K562 (cell line): Measurements from ENCODE around the gene NR6A1. TPM values are rescaled to one million over a fixed set of nuclear protein-coding genes. Genes with fewer than 3 reads are reported as not detected.

ENCODE experiments used
- AFF1 ChIP-seq, 2 experiments: fragments of 450-650 bp; IDR thresholded peaks; 2 replicates each; pipeline ENCODE4 v1.6.1; 2018; ENCODE audit warnings: mild to moderate bottlenecking in 2 of 2, low read depth in 1 of 2; ENCODE audit not compliant: partially characterized antibody in 2 of 2
- ARID4B ChIP-seq: sonication (generic); formaldehyde crosslinking; IDR thresholded peaks from 2 replicates; pipeline ENCODE4 v1.8.0; 2022; ENCODE audit warnings: mild to moderate bottlenecking, missing genetic modification reagents
- DPF2 ChIP-seq: fragments of 450-650 bp; IDR thresholded peaks from 2 replicates; pipeline ENCODE4 v1.6.1; 2016
- GATAD2A ChIP-seq: fragments of 450-650 bp; IDR thresholded peaks from 2 replicates; pipeline ENCODE4 v1.6.1; 2017
- HDGF ChIP-seq: fragments of 450-650 bp; IDR thresholded peaks from 2 replicates; pipeline ENCODE4 v1.6.1; 2016
- MTA3 ChIP-seq: fragments of 450-650 bp; formaldehyde crosslinking; IDR thresholded peaks from 2 replicates; pipeline ENCODE4 v1.6.1; 2017; ENCODE audit warnings: mild to moderate bottlenecking, borderline replicate concordance
- PTTG1 ChIP-seq: fragments of 450-650 bp; IDR thresholded peaks from 2 replicates; pipeline ENCODE4 v1.6.1; 2016; ENCODE audit warnings: low read depth, mild to moderate bottlenecking, missing genetic modification characterization, missing compliant biosample characterization
- RAD21 ChIP-seq, 2 experiments: fragments of 250-450 bp in 1 of 2; fragments of 450-650 bp in 1 of 2; sonication (Bioruptor Pico) in 1 of 2; formaldehyde crosslinking in 1 of 2; IDR thresholded peaks in 1 of 2; conservative IDR thresholded peaks in 1 of 2; 2 replicates each; pipeline versions ENCODE4 v1.4.0 to v1.8.0; 2020 to 2022; ENCODE audit warnings: mild to moderate bottlenecking in 2 of 2, moderate library complexity in 1 of 2
- RB1 ChIP-seq: fragments of 450-650 bp; IDR thresholded peaks from 2 replicates; pipeline ENCODE4 v1.6.1; 2017; ENCODE audit warnings: low read depth, mild to moderate bottlenecking
- RCOR1 ChIP-seq, 2 experiments: IDR thresholded peaks; 2 replicates each; pipeline ENCODE4 v1.6.1; 2012; ENCODE audit warnings: low read depth in 2 of 2, low read length in 2 of 2, borderline replicate concordance in 1 of 2, improper control_type of control experiment in 1 of 2
- SMC3 ChIP-seq: conservative IDR thresholded peaks from 2 replicates; pipeline ENCODE4 v1.6.1; 2011; ENCODE audit warnings: low read depth, low read length, improper control_type of control experiment; ENCODE audit not compliant: insufficient read depth
- U2AF1 ChIP-seq: fragments of 200-400 bp; formaldehyde crosslinking; optimal IDR thresholded peaks from 2 replicates; pipeline ENCODE3; 2017; ENCODE audit warnings: mild to moderate bottlenecking, low read depth, low read length, moderate library complexity
- USF1 ChIP-seq: sonication (generic); formaldehyde crosslinking; IDR thresholded peaks from 2 replicates; pipeline ENCODE4 v1.9.0; 2022; ENCODE audit warnings: mild to moderate bottlenecking, missing genetic modification reagents
- VEZF1 ChIP-seq: fragments of 200-800 bp; sonication (Bioruptor generic); IDR thresholded peaks from 2 replicates; pipeline ENCODE4 v1.6.1; 2017; ENCODE audit warnings: missing genetic modification characterization, missing compliant biosample characterization
- XRCC5 ChIP-seq: fragments of 200-400 bp; formaldehyde crosslinking; IDR thresholded peaks from 2 replicates; pipeline ENCODE4 v1.6.1; 2017; ENCODE audit warnings: low read depth, mild to moderate bottlenecking, low read length
- ZC3H4 ChIP-seq: sonication (generic); formaldehyde crosslinking; IDR thresholded peaks from 2 replicates; pipeline ENCODE4 v1.9.0; 2021; ENCODE audit warnings: missing genetic modification reagents, borderline replicate concordance
- polyA plus RNA-seq, 8 experiments: library from polyadenylated mRNA; depleted of rRNA in 4 of 8; stranded (reverse) in 5 of 8; unstranded in 3 of 8; fragments of >200 nt; fragmentation: Nextera tagmentation in 2 of 8; fragmentation: Illumina TruSeq in 1 of 8; extraction: Ambion mirVana in 2 of 8; extraction: Trizol in 1 of 8; gene quantifications; 2 replicates each; pipeline versions ENCODE4 v1.2.1 to v1.2.3, GENCODE V29; 2011 to 2014; ENCODE audit warnings: inconsistent platforms in 1 of 8, missing spikeins in 1 of 8
- total RNA-seq, 7 experiments: library from RNA; depleted of rRNA in 6 of 7; stranded (reverse); fragments of >200 nt in 6 of 7; fragmentation: Illumina TruSeq in 2 of 7; extraction: Trizol in 2 of 7; gene quantifications; 2 replicates each; pipeline versions ENCODE4 v1.2.1 to v1.2.3, GENCODE V29; 2011 to 2021; ENCODE audit warnings: low replicate concordance in 1 of 7

NR6A1 gene
- total and polyA plus RNA-seq, 9 of the 15 experiments (the other 6 are each of a cell fraction or from before 2014, with no cell fraction given) = 9.7 to 55.4 (median 28.3) TPM

- TF ChIP-seq VEZF1 (CRISPR knock-in tag) (no peak), HDGF (0 out of 2 replicates have a peak, but pooled peaks have one; percentile 27), PTTG1 (tag) (no peak), RB1 (peak; percentile 40; the same call in 1 of the 2 replicates), GATAD2A (no peak), SMC3 (peak; percentile 91), AFF1 (IDR thresholded peaks at IDR 0.05; ENCODE audit: low read depth in 1 of 2, partially characterized antibody in 2 of 2) (no peak), RAD21 (CRISPR knock-in tag; conservative IDR thresholded peaks at IDR 0.05 in 1 of 2, IDR thresholded peaks at IDR 0.05 in 1 of 2) (peak; percentile 86 to 95), MTA3 (no peak), U2AF1 (no peak), XRCC5 (0 out of 2 replicates have a peak, but pooled peaks have one; percentile 41), RCOR1 (IDR thresholded peaks at IDR 0.05; ENCODE audit: borderline replicate concordance in 1 of 2, low read depth in 2 of 2, low read length in 2 of 2) (peak in 1 of 2 experiments; percentile 41; a peak in 1 of 4 replicates), ARID4B (CRISPR knock-in tag) (0 out of 2 replicates have a peak, but pooled peaks have one; percentile 41), DPF2 (no peak), ZC3H4 (no peak), USF1 (CRISPR knock-in tag) (peak; percentile 57)
Observed at GRCh38 chr9:124774129-124774978, 3.2 kb upstream of the NR6A1 start (continued).
